ENCODE data around the gene OTOL1.
A peak's percentile ranks its signal among the peaks of the same experiment; 100 is the strongest.
"Not testable (repeated sequence)": the region's sequence is repeated elsewhere in the genome, so short reads cannot be mapped to it uniquely, and the experiment has no call there.

OTOL1 gene

DNA sequence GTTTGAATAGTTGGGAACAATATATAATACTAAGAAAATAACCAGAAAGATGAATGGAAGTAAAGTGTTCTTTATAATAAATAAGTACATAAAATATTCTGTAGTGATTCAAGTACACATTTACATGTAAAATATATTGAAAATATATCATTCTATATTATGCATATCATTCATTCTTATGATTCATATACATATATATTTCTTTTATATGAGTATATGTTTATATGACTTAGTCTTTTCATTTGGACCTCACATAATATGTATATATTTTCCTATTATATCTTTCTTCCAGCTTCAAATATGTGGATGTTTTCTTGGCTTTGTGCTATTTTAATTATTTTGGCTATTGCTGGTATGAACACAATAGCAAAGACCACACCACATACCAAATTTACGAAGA is at the start of gene OTOL1:
Gene OTOL1, plus strand, starts transcription at position 301 of the 400 bp plus-strand sequence. Its CDS starts 0 bp downstream, at position 301.
- DNase-seq: no peak

DNA sequence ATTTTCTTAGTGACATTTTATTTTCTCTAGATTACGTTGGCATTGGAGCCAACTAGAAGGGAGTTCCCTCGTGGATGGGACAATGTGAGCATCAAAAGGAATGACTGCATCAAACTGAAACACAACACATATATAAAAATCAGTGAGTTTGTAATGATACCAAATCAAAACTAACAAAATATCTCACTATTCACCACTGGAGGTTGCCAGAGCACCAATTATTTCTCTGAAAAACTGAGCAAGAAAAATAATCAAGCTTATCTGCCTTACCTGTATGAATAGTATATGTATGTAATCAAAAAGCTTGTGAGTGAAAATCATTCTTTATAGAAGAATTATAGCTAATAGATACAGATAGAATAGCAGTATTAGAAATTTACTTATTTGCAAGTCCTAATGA is 46.8 kb upstream of the OTOL1 start:
- DNase-seq: no peak

DNA sequence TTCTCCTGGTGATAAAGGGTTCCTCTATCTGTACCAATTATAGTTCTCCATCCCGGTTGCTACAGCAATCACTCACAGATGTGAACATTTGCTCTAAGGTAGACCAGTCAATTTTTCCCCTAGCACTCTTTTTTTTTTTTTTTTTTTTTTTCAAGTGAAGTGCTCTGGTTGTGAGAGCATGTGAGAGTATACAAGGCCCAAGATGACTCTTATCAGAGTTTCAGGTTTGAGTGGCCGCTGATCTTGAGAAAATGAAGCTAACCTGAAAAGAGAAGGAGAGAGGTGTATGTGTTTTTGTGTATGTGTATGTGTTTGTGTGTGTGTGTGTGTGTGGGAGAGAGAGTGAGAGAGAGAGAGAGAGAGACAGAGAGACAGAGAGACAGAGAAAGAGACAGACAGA is 44.4 kb upstream of the OTOL1 start:
- no peak for DNase-seq

DNA sequence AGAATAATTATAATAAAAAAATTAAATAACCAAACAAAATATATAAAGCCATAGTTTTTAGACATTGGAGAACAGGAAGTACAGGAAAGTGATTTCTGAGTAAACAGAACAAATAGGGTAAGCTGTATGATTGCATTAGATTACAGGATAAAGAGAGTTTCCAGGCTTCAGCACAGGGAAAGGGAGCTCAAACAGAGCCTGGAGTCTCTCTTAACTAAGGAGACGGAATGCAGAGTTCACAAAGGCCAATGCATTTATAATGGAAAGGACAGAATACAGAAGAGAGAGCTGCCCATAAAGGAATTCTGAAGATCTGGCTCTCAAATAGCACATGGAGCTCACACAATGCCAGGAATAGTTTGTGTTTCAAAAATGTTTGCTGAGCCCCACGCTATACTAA is 42.0 kb upstream of the OTOL1 start:
- no peak for DNase-seq

DNA sequence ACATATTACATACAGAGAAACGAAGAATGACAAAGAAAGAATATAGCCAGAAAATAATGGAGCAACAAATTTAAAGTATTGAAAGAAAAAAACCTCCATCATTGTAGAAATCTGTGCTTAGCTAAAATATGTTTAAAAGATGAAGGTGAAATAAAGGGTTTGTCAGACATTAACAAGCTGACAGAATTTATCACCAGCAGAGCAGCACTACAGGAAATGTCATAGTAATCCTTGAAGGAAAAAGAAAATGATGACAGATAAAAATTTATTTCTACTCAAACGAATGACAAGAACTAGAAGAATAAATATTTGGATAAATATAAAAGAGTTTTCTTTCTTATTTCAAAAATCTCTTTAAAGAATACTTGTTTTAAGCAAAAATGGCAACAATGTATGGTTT is 40.6 kb upstream of the OTOL1 start:
- DNase-seq: no peak

DNA sequence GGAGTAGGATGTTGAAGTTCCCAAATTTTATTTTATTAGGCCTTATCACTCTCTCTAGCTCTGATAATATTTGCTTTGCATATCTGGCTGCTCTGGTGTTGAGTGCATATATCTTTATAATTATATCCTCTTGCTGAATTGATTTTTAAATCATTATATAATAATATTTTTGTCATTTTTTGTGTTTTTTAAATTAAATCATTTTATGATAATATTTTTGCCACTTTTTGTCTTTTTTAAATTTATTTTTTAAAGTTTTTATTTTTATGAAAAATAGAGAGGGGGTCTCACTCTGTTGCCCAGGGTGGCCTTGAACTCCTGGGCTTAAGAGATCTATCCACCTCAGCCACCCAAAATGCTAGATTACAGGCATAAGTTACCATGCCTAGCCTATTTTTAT is 34.5 kb upstream of the OTOL1 start:
- no peak for DNase-seq

DNA sequence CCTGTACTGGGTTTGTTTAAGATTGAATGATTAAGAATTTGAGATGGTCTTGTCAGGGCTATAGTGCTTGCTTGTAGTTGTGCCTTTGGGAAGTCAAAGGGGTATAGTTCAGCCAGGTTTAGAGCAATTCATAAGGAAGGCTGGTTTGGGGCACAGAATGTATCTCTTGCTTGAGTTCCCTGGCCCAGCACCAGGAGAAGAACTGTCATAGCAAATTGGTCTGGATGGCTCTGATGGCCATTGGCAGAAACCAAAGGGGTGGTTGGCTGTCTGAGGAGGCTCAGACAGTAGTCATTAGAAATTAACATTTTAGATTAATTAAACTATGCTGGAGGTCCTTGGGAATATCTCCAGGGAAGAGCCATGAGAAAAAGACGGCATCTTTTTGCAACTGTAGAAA is 25.4 kb upstream of the OTOL1 start:
- DNase-seq: no peak

DNA sequence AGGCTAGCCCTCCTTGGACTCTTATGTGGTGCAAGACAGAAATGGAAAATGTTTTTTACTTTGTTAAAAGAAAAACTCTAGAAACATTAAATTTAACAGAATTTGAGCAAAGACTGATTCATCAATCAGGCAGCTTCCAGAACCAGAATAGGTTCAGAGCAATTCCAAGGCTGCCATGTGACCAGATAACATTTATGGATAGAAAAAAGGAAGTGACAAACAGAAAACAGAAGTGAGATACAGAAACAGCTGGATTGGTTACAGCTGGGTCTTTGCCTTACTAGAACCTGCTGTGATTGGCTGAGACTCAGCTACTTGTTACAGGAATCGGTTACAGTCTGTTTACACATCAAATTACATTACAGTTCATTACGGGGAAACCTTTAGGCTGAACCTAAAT is 22.5 kb upstream of the OTOL1 start:
- DNase-seq: no peak

DNA sequence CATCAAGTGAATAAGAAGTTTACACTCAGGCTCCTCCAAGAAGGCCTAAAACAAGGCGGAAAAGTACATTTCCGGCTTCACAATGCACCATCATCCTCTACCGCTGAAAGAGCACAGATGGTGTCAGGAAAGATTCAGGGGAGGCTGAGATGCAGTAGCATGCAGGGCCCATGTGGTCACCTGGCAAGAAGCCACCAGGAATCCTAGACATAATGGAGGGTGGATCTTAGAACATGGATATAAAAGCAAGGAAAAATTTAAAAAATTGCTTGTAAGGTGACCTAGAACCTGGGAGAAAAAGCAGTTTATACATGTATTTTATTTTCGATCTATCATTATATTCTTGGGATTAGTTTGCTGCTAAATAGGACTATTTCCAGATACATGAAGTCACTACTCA is 21.9 kb upstream of the OTOL1 start:
- no peak for DNase-seq

DNA sequence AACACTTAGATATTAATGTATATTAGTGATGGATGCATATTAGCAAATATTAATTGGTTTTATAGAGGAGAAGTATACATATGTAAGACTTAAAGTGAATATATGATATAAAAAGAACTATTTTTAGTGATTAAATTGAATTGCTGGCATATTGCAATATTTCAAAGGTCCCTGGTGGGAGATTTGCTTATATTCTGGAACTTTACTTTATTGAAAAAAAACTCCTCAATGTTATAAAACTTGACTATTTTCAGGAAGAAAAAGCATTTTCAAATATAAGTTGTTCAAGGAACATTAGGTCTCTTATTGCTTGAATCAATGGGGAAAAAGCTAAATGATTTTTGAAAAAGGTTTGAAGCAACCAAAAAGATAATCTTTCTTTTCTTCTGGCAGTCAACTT is 21.4 kb upstream of the OTOL1 start:
- no peak for DNase-seq

DNA sequence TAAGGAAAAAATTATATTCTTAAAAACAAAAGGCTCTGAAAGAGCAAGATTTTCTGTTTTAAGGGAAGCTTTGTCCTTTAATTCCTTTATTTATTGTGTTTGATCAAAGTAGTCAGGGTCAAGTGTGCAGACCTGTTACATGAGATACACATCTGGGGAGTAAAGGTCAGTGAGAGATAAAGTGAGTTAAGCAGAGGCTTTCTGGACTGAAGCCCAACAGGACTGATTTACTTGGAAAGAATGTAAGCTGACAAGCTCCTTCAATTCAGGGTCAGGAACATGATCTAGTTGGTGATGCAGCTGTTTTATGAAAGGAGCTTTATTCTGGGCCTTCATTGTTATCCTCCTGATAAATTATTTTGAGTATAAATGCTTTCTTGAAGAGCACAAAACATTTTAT is 20.7 kb upstream of the OTOL1 start:
- DNase-seq: peak; percentile 19

DNA sequence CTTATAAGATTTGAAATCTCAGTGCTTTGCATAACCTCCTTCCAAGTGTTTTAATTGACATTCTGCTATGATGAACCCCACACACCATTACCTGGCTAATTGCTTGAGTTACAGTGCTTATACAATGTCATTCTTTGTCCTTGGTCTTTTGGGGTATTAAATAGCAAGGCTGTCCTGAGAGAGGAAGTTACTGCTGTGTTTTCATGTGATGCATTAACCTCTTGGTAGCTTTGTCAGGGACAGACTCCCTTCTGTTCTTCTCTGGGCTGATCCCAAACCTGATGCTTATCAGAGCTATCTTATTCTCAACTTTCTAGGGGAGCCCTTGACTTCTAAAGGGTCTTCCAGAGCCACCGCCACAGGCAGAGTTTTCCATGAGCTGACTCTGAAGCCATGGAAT is 12.4 kb upstream of the OTOL1 start:
- no peak for DNase-seq

DNA sequence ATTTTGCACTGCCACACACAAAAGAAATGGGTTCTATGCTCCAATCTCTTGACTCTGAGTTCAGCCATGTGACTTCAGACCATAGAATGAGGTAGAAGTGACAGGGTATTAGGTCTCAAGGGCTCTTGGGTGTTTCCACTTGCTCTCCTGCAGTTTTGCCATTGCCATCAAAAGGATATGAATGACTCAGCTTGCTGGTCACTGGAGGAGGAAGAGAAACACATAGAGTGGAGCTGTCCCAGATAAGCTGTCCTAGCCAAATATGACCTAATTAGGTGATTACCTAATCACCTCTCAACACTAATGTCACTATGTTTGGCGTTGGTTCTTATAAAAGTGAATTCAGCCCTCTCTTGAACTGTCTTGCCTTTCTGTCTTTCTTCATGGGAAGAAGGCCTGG is 8.3 kb upstream of the OTOL1 start:
- not testable (repeated sequence) for DNase-seq

DNA sequence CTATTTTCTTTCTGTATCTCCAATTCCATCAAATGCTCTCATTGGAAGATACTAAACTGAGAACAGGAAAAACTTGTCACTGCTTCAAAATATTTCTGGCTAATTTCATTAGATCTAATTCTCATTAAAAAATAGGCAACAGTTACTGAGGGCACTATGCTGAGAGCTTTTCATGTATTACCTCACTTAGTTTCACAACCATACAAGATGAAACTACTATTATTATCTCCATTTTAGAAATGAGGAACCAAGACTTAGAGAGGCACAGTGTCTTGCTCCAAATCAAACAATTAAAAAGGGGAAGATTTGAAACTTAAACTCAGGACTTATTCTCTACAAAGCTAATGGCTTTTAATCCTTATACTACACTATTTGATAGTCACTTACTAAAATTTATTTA is 7.2 kb upstream of the OTOL1 start:
- no peak for DNase-seq

DNA sequence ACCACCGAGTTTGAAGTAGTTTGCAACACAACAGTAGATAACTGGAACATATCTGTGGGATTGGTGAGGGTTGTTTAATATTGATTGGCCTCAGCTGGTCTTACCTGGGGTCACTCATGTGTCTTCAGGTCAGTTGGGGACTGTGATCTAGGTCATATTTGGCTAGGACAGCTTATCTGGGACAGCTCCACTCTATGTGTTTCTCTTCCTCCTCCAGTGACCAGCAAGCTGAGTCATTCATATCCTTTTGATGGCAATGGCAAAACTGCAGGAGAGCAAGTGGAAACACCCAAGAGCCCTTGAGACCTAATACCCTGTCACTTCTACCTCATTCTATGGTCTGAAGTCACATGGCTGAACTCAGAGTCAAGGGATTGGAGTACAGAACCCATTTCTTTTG is 5.8 kb upstream of the OTOL1 start:
- not testable (repeated sequence) for DNase-seq

DNA sequence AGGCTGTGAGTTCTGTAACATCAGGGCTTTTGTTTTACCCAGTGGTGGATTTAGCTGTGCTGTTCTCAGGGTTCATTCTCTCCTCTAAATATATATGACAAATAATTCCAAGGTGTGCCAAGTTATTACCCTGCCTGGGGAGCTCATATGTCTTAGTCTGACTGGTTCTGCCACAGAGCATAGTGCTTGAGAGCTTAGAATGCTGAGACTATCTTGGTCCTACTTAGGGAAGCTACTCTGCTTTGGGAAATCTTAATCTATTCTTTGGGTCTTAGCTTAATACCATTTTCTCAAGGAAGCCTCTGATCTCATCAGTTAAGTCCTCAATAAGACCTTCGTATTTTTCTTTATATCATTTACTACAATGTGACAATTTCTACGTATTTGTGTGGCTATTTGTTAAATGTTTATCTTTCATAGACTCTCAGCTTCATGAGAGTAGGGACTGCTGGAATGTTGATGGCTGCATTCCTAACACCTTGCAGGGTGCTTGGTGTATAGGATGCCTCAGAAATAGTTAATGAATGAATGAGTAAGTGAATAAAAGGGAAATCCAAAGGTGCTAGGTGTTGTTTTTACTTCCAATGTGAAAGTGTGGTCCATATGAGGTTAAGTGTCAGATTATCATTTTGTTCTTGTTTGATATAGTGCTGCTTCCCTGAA is 1.8 kb downstream of the OTOL1 start:
- no peak for DNase-seq

DNA sequence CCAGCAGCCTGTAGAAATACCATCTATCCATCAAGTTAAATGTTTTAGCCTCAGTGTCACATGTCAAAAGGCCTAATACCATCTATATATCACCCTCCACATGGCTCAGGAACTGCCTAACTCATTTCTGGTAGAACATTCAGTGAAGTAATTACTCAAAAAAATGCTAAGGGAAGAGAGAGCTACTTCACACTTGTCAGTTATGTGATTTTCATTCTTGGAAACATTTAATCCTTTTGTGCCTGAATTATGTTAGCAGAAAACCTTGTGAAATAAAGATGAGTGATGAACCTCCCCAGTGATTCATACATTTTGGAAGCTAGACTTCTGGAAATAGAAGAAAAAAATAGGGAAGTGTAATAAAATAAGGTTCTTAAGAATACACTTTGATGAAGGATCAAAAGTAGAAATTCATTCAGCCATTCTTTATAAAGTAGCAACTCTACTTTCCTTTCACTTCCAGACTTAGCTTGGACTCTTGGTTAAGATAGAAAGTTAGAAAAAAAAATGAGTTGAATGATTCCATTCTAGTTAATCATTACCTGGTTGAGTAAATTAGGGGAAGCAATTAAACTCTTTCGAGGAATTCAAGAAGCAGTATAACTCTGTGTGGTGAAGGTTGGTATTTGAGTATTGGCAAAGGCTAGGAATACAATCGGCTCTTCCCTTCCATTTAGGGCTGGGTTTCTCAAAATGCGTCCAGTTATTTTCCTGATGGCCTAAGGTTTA is 3.6 kb downstream of the OTOL1 start:
- DNase-seq: peak; percentile 27

DNA sequence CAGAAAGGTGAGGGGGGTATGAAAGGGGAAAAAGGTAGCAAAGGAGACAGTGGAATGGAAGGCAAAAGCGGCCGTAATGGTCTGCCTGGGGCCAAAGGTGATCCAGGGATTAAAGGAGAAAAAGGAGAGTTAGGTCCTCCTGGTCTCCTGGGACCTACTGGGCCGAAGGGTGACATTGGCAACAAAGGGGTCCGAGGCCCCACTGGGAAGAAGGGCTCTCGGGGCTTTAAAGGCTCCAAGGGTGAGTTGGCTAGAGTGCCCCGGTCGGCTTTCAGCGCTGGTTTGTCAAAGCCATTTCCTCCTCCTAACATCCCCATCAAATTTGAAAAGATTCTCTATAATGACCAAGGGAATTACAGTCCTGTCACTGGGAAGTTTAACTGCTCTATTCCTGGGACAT is 6.7 kb downstream of the OTOL1 start:
- no peak for DNase-seq

DNA sequence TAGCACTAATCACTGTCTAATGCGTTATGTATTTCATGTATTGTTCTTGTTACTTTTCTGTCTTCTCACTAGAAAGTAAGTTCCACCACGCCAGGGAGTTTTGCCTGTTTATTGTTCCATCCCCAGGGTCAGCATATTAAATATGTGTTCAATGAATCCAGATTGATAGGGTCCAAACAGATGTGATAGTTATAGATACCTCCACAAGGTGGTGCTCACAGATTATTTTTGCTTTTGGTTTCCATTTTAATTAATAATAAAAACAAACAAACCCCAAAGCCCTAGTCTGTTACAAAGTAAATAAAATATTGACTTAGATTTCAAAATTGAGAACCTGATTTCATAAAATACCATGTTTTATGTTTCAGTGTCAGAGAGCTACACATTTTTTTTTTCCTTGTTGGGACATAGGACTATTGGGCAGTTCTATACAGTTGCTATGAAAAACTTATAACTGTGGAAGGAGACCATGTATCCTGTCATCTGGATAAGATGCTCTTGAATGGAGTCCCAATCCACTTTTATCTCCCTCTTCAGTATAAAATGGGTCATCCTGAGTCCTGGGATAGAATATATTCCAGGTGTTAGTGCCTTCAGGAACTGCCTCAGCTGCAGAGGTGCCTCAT is 12.4 kb downstream of the OTOL1 start:
- no peak for DNase-seq

DNA sequence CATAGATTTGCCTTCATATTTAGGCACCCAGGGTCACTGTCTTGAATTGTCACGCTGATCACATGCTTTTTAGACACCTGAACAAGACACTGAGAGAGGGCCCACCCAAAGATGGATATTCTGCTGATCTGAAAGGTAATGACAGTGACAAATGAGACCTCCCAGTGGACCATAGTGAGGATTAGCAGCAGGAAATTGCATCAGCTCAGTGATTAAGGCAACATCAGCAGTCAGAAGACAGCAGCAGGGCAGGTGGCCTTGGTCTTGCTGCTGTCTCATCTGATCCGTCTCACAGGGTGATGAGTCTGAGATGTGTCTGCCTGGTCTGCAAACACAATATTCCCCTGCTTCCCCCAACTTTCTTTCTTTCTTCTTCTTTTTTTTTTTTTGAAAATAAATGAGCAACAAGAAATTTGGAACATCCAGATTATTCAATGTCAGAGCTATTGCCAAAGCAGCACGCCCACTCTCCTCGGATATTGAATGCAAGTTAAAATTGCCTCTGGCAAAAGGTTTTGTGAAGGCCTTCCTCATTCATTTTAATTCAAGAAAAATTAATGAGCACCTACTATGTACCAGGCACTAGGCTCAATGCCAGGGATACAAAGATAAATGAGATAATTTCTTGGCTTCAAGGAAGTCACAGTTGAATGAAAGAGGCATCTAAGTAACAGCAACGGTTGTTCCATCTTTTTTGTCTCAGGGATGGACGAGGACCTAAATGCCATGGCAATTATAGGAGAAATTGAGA is 14.1 kb downstream of the OTOL1 start:
- DNase-seq: no peak

DNA sequence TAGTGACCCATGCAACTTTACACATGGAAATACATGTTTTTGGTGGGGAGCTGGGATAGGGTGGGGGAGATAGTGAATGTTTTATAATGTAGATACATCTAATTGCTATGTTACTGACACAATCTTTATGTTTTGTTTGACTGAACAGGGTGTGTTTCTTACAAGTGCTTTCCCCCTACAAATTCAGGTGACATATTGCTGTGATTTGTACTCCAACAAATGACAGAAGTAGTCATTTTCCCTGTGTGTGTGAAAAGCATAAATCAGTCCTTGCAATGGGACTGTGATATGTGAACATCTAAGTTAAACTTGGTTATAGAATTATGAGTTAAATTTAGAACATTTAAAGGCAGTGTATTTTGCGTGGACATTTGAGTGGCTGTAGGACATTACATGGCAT is 27.3 kb downstream of the OTOL1 start:
- DNase-seq: no peak

DNA sequence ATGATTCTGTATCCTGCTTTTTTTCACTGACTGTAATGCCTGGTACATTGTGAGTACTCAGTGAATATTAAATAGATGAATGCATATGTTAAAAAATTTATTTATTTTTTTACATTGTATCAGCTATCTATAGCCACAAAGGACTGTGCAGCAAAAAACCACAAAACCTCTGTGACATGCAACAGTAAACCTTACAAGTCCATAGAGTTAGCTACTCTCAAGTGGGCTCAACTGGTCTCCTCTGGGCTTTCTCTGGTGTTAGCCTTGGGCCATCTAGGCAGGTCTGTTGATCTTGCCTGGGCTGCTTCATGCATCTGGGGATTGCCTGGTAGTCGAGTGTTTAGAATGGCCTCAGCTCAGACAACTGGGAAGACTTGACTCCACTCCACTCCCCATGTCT is 35.3 kb downstream of the OTOL1 start:
- DNase-seq: no peak

DNA sequence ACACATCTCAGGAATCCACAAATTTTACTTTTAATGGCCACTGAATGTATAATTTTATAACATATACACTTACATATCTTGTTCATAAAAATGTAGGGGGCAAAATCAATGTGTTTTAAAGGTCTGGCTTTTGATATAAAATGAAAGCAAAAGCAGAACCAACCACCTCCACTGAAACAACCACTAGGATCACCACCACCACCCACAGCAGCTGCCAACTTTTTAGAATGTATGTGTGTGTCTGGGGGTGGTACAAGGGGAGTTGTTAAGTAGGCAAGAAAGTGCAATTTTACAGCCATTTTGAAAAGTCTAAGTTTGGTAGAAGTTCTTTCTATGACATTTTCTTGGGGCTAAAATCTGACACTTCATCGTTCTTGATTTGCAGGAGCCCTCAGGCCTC is 44.0 kb downstream of the OTOL1 start:
- no peak for DNase-seq

DNA sequence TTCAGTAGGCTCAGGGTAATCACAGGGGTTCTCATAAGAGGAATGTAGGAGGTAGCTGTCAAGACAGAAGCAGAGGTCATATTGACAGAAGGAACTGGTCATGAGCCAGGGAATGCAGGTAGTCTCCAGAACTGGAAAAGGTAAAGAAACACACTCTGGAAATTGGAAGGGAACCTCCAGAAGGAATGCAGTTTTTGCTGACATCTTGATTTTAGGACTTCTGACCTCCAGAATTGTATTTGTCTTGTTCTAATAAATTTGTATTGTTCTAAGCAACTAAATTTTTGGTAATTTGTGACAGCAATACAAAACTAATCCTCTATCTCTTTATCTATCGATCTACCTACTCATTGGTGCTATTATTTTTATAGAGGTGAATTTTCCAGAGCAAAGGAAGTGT is 49.2 kb downstream of the OTOL1 start:
- DNase-seq: no peak

Measured in NCI-H226 (cell line).